ENCODE data around the gene RARS2.

Gene RARS2, protein sequence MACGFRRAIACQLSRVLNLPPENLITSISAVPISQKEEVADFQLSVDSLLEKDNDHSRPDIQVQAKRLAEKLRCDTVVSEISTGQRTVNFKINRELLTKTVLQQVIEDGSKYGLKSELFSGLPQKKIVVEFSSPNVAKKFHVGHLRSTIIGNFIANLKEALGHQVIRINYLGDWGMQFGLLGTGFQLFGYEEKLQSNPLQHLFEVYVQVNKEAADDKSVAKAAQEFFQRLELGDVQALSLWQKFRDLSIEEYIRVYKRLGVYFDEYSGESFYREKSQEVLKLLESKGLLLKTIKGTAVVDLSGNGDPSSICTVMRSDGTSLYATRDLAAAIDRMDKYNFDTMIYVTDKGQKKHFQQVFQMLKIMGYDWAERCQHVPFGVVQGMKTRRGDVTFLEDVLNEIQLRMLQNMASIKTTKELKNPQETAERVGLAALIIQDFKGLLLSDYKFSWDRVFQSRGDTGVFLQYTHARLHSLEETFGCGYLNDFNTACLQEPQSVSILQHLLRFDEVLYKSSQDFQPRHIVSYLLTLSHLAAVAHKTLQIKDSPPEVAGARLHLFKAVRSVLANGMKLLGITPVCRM

DNA sequence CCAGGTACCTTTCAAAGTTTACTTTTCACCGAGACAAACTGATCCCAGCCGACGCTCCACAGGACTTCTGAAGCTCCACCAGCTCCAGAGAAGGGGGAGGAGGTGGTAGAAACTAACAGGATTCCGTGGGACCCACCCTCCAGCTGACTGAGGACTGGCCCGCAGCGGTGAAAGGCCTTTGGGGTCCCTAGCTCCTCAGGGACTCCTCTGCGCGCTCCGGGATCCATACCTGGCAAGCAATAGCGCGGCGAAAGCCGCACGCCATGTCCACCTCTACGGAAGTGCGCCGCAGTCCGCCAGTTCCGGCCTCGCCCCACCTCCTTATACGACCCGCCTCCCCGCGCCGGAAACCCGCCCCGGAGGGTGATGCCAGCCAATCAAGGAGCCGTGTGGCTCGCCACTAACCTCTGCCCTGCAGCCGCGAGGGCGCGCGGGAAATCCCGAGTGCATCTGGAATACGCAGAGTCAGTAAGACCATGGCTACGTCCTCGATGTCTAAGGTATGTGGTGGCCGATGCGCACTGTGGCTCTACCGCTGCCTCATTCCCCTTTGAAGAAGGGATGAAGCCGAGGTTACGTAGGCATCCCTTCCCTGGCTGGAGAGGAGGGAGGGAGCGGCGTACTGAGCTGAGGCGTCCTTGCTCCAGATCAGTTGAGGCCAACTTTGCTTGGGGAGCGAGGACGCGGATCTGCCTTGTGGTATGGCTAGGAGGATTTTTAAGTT is at the start of gene RARS2, which contains the start of gene ORC3:
Gene RARS2, minus strand, starts transcription at position 295 of the 724 bp plus-strand sequence. Its CDS starts 30 bp downstream, at position 265.
Gene ORC3, plus strand, starts transcription at position 443 of the 724 bp plus-strand sequence. Its CDS starts 34 bp downstream, at position 477.
- no peak for TF ChIP-seq GATA3 (IDR thresholded peaks at IDR 0.05; ENCODE audit: low read depth, low read length)
- TF ChIP-seq GATA2 (IDR thresholded peaks at IDR 0.05; ENCODE audit: low read depth, low read length), result no peak

DNA sequence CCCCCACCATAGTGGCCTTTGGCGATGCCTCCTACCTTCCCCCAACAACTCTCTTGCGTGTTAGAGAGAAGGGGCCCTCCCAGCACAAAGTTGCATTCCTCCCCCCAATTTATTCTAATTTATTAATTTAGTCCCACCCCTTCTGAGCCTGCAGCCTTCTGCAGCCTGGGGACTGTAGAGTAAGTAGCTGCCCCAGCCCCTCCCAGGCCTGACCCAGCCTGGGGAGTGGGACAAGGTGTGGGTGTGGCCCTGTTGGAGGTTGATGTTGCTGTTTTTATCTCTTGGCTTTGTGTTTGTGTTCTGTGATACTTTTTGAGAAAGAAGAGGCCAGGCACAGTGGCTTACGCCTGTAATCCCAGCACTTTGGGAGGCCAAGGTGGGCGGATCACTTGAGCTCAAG is 49.6 kb upstream of the RARS2 start:
- TF ChIP-seq GATA3 (IDR thresholded peaks at IDR 0.05; ENCODE audit: low read depth, low read length) (no peak), GATA2 (IDR thresholded peaks at IDR 0.05; ENCODE audit: low read depth, low read length) (no peak)

DNA sequence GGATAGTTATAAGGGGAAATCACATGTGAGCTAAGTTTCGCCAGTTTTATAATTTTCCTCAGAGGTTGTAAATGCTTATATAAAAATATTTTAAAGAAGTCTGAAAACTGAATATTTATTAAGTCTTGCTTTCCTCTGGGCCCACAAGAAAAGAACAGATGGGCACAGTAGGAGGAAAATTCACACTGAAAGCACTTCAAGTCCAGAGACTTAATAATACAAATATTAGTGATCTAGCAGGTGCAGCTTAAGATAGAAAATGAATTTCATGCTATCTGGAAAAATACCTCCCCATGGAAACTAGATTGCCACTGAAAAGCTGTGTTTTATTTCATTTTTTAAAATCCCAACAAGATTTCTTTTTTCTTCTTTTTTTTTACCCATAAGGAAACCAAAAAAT is 47.3 kb upstream of the RARS2 start:
- no peak for TF ChIP-seq GATA2 (IDR thresholded peaks at IDR 0.05; ENCODE audit: low read depth, low read length)
- TF ChIP-seq GATA3 (IDR thresholded peaks at IDR 0.05; ENCODE audit: low read depth, low read length), result no peak

DNA sequence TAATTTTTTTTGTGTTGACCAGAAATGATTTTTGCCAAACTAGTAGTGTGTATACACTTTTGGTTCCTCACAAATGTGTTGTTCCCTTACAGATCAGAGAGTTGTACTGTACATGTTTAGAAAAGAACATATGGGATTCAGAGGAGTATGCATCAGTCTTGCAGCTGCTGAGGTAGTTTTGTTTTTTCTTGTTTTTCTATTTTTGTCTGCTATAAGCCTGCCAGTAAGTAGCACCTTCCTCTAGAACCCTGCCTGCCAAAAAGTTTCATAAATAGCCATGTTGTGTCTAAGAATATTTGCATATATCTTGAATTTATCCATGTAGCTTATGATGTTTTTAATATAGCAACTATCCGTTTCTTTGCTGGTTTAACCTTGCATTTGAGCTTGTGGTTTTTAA is 46.5 kb upstream of the RARS2 start:
- TF ChIP-seq GATA3 (IDR thresholded peaks at IDR 0.05; ENCODE audit: low read depth, low read length) (no peak), GATA2 (IDR thresholded peaks at IDR 0.05; ENCODE audit: low read depth, low read length) (no peak)

DNA sequence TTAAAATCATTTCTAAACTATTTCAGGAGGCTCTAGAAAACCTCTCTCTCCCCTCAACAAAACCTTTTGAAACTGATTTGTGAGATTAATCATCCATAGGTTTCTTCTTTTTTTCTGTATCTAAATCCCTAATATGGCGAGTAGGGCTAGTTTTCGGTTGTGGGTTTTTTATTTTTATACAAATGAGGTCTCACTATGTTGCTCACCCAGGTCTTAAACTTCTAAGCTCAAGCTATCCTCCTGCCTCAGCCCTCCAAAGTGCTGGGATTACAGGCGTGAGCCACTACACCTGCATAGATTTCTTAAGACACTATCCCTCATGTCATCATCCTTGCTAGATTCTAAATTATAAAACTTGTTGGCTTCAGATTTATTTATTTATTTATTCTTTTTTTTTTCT is 44.1 kb upstream of the RARS2 start:
- TF ChIP-seq GATA2 (IDR thresholded peaks at IDR 0.05; ENCODE audit: low read depth, low read length) (no peak), GATA3 (IDR thresholded peaks at IDR 0.05; ENCODE audit: low read depth, low read length) (no peak)

DNA sequence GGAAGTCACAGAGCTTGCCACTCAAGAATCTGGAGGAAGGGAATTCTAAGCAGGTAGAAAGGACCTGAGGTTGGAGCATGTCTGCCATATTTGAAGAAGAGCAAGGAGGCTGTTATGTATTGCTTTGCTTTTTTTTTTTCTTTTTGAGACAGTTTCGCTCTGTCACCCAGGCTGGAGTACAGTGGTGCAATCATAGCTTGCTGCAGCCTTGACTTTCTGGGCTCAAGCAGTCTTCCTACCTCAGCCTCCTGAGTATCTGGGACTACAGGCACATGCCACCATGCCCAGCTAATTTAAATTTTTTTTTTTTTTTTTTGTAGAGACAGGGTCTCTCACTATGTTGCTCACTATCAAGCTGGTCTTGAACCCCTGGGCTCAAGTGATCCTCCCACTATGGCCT is 41.0 kb upstream of the RARS2 start:
- TF ChIP-seq GATA2 (IDR thresholded peaks at IDR 0.05; ENCODE audit: low read depth, low read length) (no peak), GATA3 (IDR thresholded peaks at IDR 0.05; ENCODE audit: low read depth, low read length) (no peak)

DNA sequence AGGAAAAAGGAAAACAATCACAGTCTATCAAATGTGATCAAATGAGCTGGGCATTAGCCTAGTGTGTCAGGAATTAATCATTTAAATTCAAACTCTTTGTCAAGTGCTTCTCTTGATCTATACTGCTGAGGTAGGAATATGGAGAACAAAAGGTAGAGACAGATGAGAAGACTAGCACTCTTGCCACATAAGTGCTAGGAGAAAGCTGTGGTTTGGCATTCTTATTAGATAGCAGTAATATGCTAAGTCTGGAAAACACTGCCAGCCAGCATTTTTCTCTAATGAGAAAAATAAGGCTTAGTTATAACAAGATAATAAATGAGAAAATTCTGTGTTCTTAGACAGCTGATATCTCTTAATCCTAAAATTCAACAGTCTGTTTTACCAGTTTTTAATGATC is 39.1 kb upstream of the RARS2 start:
- TF ChIP-seq GATA2 (IDR thresholded peaks at IDR 0.05; ENCODE audit: low read depth, low read length), result no peak
- TF ChIP-seq GATA3 (IDR thresholded peaks at IDR 0.05; ENCODE audit: low read depth, low read length), result no peak

DNA sequence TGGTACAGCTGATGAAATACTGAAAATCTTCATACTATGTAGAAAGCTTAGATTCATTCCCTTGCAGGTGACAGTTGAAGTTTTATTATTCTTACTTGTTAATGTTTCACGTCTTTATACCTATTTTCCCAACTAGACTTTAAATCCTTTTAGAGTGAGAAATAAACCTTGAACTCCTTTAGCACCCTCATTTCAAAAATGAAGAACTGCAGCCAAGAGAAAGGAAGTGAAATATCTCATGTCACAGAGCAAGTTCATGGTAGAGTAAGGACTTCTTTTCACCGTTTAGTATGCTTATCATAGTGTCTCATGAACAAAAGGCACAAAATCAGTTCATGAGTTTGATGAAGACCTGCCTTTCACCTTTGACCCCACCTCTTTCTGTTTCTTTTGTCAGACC is 38.6 kb upstream of the RARS2 start:
- no peak for TF ChIP-seq GATA2 (IDR thresholded peaks at IDR 0.05; ENCODE audit: low read depth, low read length)
- no peak for TF ChIP-seq GATA3 (IDR thresholded peaks at IDR 0.05; ENCODE audit: low read depth, low read length)

DNA sequence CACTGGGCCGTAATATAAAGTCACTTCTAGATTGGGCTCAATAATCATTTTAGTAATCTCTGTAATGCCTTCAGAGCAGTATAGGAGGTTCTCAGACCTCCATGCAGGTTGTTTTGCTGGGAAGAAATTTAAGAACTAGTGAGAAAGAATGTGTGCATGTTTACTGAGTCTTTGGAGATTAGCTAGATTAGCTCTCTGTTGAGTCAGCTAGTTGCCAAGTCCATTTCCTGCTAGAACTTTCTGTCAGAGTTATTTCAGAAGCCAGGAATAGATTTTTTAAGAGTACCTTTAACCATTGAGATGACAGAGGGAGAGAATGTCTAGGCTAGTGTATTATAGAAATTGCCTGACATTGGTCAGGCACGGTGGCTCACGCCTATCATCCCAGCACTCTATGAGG is 33.5 kb upstream of the RARS2 start:
- no peak for TF ChIP-seq GATA3 (IDR thresholded peaks at IDR 0.05; ENCODE audit: low read depth, low read length)
- no peak for TF ChIP-seq GATA2 (IDR thresholded peaks at IDR 0.05; ENCODE audit: low read depth, low read length)

DNA sequence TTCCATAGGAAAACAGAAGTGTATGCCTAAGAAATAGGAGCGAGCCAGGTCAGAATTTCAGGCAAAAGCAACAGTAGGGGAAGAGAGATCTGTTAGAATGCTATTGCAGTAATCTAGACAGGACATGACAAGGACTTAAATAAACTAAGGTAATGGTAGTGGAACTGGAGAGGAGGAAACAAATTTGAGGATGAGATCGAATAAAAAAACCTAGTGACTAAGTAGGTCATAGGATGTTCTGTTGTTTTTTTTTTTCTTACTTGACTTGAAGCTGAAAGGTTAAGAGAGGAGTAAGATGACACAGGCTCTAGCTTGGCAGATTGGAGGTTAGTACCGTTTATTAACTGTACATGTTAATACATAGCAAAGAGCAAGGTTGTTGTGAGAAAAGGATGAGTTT is 28.7 kb upstream of the RARS2 start:
- TF ChIP-seq GATA2 (IDR thresholded peaks at IDR 0.05; ENCODE audit: low read depth, low read length) (no peak), GATA3 (IDR thresholded peaks at IDR 0.05; ENCODE audit: low read depth, low read length) (no peak)

DNA sequence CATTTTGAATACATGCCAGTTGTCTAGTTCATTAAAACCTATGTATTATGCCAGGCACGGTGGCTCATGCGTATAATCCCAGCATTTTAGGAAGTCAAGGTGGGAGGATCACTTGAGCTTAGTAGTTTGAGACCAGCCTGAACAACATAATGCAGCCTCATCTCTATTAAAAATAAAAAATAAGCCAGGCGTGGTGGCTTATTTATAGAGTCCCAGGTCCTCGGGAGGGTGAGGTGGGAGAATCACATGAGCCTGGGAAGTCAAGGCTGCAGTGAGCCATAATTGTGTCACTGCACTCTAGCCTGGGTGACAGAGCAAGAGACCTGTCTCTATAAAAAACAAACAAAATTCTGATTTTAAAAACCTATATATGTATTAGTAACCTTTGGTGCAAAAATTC is 27.6 kb upstream of the RARS2 start:
- no peak for TF ChIP-seq GATA3 (IDR thresholded peaks at IDR 0.05; ENCODE audit: low read depth, low read length)
- TF ChIP-seq GATA2 (IDR thresholded peaks at IDR 0.05; ENCODE audit: low read depth, low read length), result no peak

DNA sequence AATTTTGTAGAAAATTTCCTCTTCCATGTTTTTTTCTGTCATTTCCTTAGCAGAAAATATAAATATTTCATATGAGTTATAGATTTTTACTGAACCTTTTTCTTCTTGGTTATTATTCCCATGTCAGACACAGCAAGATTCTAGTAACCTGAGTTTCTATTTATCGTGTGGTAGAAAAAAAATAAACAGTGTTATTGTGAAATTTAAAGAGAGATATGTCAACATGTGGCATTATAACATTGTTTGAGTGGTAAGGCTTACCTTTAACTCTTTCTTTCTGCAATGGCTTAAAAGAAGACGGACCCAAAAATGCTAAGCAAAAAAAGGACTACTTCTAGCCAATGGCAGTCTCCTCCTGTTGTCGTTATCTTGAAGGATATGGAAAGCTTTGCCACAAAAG is 19.0 kb upstream of the RARS2 start:
- no peak for TF ChIP-seq GATA3 (IDR thresholded peaks at IDR 0.05; ENCODE audit: low read depth, low read length)

DNA sequence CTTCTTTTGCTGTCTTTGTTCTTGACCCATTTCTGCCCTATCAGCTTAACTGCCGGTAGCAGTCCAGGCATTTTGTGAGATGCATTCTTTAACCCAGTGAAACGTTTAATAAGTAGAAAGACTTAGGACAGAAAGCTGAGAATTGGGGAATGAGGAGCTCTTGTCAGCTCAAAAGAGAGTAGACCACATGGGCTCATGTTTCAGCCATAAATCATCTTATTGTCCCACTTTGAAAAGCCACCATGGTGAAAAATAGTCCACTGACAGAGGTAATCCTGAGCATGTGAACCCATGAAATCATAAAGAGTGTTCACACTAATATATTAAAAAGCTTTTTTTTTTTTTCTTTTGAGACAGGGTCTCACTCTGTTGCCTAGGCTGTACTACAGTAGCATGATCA is 16.4 kb upstream of the RARS2 start:
- TF ChIP-seq GATA3 (IDR thresholded peaks at IDR 0.05; ENCODE audit: low read depth, low read length) (no peak), GATA2 (IDR thresholded peaks at IDR 0.05; ENCODE audit: low read depth, low read length) (no peak)

DNA sequence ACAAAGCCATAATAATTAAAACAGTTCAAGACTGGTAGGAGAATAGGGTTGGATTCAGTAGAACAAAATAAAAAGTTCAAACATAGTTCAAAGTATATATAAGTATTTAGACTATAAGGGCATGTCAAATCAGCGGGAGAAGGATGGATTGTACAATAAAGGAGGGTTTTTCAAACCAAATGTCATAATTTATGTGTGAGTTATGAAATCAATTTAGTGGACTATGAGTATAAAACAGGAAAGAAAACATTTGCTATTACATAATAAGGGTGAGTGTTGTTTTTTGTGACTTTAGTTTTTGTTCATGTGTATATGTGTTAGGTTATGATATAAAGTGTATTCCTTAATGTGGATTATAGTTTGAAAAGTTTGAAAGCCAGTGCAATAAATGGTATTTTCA is 10.8 kb upstream of the RARS2 start:
- TF ChIP-seq GATA2 (IDR thresholded peaks at IDR 0.05; ENCODE audit: low read depth, low read length) (no peak), GATA3 (IDR thresholded peaks at IDR 0.05; ENCODE audit: low read depth, low read length) (no peak)

DNA sequence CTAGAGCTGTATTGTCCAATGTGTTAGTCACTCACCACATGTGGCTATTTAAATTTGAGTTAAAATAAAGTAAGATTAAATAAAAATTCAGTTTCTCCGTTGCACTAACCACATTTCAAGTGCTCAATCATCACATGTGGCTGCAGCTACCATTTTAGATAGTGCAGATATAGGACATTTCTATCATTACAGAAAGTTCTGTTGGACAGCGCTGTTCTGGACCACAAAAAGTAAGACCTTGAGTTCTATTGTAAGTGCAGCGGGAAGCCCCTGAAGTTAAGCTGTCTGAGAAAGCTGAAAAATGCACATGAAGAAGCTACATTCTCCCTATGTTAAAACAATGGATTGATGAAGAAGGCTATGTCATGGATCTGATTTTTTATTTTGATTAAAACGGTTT is 1.2 kb upstream of the RARS2 start:
- TF ChIP-seq GATA2 (IDR thresholded peaks at IDR 0.05; ENCODE audit: low read depth, low read length) (no peak), GATA3 (IDR thresholded peaks at IDR 0.05; ENCODE audit: low read depth, low read length) (no peak)

All from SH-SY5Y (cell line).